H9 (cell line): Measurements from ENCODE around the gene NT5C. TPM values are rescaled to one million over a fixed set of nuclear protein-coding genes. Genes with fewer than 3 reads are reported as not detected.

Experiments used
- DNase-seq: peaks from one replicate; pipeline ENCODE4 v3.0.0-alpha.2; 2017
- H2AFZ ChIP-seq: one replicate; pipeline ENCODE4 v1.6.1; 2013; ENCODE audit warnings: mild to moderate bottlenecking, low read length, control low read depth, moderate library complexity
- H2AK5ac ChIP-seq: 2 replicates; pipeline ENCODE4 v1.6.1; 2013; ENCODE audit warnings: low read length, control low read depth, mixed read lengths; ENCODE audit not compliant: insufficient read length
- H2BK120ac ChIP-seq: one replicate; pipeline ENCODE4 v1.6.1; 2013; ENCODE audit warnings: low read depth, mild to moderate bottlenecking, low read length, control low read depth, inconsistent platforms; ENCODE audit not compliant: poor library complexity, severe bottlenecking
- H2BK12ac ChIP-seq: 2 replicates; pipeline ENCODE4 v1.6.1; 2013; ENCODE audit warnings: low read length, control low read depth, mixed read lengths, low read depth; ENCODE audit not compliant: insufficient read length
- H2BK15ac ChIP-seq: 2 replicates; pipeline ENCODE4 v1.6.1; 2013; ENCODE audit warnings: low read depth, low read length, control low read depth
- H2BK20ac ChIP-seq: one replicate; pipeline ENCODE4 v1.6.1; 2013; ENCODE audit warnings: low read depth, mild to moderate bottlenecking, low read length, control low read depth, inconsistent platforms; ENCODE audit not compliant: poor library complexity, severe bottlenecking
- H2BK5ac ChIP-seq: 2 replicates; pipeline ENCODE4 v1.6.1; 2013; ENCODE audit warnings: low read length, control low read depth, mixed read lengths; ENCODE audit not compliant: insufficient read length
- H3K14ac ChIP-seq: 2 replicates; pipeline ENCODE4 v1.6.1; 2013; ENCODE audit warnings: low read length, control low read depth; ENCODE audit not compliant: insufficient read depth
- H3K18ac ChIP-seq: 2 replicates; pipeline ENCODE4 v1.6.1; 2013; ENCODE audit warnings: low read depth, mild to moderate bottlenecking, mixed read lengths, low read length, control low read depth; ENCODE audit not compliant: insufficient read length
- H3K23ac ChIP-seq: 2 replicates; pipeline ENCODE4 v1.6.1; 2013; ENCODE audit warnings: low read length, control low read depth, mixed read lengths, low read depth; ENCODE audit not compliant: insufficient read length
- H3K23me2 ChIP-seq: 2 replicates; pipeline ENCODE4 v1.6.1; 2013; ENCODE audit warnings: low read depth, mild to moderate bottlenecking, mixed read lengths, low read length, control low read depth; ENCODE audit not compliant: insufficient read length, poor library complexity, severe bottlenecking
- H3K27ac ChIP-seq: 2 replicates; pipeline ENCODE4 v1.5.1; 2013; ENCODE audit warnings: low read length, control low read depth, mixed read lengths, low read depth; ENCODE audit not compliant: insufficient read length
- H3K27me3 ChIP-seq: 2 replicates; pipeline ENCODE4 v1.6.1; 2013; ENCODE audit warnings: low read length, control low read depth, inconsistent platforms; ENCODE audit not compliant: insufficient read depth
- H3K4ac ChIP-seq: 2 replicates; pipeline ENCODE4 v1.6.1; 2013; ENCODE audit warnings: low read depth, mild to moderate bottlenecking, control low read depth, inconsistent platforms, low read length, moderate library complexity
- H3K4me1 ChIP-seq: 2 replicates; pipeline ENCODE4 v1.6.1; 2013; ENCODE audit warnings: low read length, control low read depth, inconsistent platforms; ENCODE audit not compliant: insufficient read depth
- H3K4me2 ChIP-seq: 2 replicates; pipeline ENCODE4 v1.6.1; 2013; ENCODE audit warnings: low read length, control low read depth, mixed read lengths; ENCODE audit not compliant: insufficient read length, insufficient read depth
- H3K56ac ChIP-seq: 2 replicates; pipeline ENCODE4 v1.6.1; 2013; ENCODE audit warnings: low read depth, mild to moderate bottlenecking, mixed read lengths, low read length, control low read depth; ENCODE audit not compliant: insufficient read length
- H3K79me1 ChIP-seq: 2 replicates; pipeline ENCODE4 v1.6.1; 2013; ENCODE audit warnings: low read depth, mild to moderate bottlenecking, moderate library complexity, low read length, control low read depth, inconsistent platforms; ENCODE audit not compliant: insufficient read depth, poor library complexity, severe bottlenecking
- H3K79me2 ChIP-seq: 2 replicates; pipeline ENCODE4 v1.6.1; 2013; ENCODE audit warnings: low read length, control low read depth, inconsistent platforms; ENCODE audit not compliant: insufficient read depth
- H3K9ac ChIP-seq: 2 replicates; pipeline ENCODE4 v1.6.1; 2013; ENCODE audit warnings: low read length, control low read depth, mixed read lengths; ENCODE audit not compliant: insufficient read length; ENCODE audit errors: extremely low read depth
- H3K9me3 ChIP-seq: one replicate; pipeline ENCODE4 v1.6.1; 2013; ENCODE audit warnings: low read depth, low read length, inconsistent platforms; ENCODE audit not compliant: control insufficient read depth
- H3T11ph ChIP-seq: one replicate; pipeline ENCODE4 v1.6.1; 2013; ENCODE audit warnings: mild to moderate bottlenecking, low read length, control low read depth, inconsistent platforms
- H4K20me1 ChIP-seq: one replicate; pipeline ENCODE4 v1.6.1; 2013; ENCODE audit not compliant: control insufficient read depth, insufficient read length, insufficient read depth
- H4K5ac ChIP-seq: 2 replicates; pipeline ENCODE4 v1.6.1; 2013; ENCODE audit warnings: low read depth, mild to moderate bottlenecking, mixed read lengths, low read length, control low read depth; ENCODE audit not compliant: insufficient read length
- H4K8ac ChIP-seq: replicated peaks from 2 replicates; pipeline ENCODE4 v1.6.1; 2013; ENCODE audit warnings: low read length, control low read depth, mixed read lengths, low read depth; ENCODE audit not compliant: insufficient read length
- H4K91ac ChIP-seq: 2 replicates; pipeline ENCODE4 v1.6.1; 2013; ENCODE audit warnings: low read depth, mild to moderate bottlenecking, moderate library complexity, mixed read lengths, low read length, control low read depth; ENCODE audit not compliant: insufficient read length
- H3K27ac Mint-ChIP-seq, 3 experiments: 2 replicates in 2 of 3; 3 replicates in 1 of 3; pipeline ENCODE4 v1.8.0; 2020 to 2021; ENCODE audit warnings: mixed read lengths in 3 of 3, mild to moderate bottlenecking in 1 of 3, moderate library complexity in 1 of 3
- H3K27me3 Mint-ChIP-seq: 2 replicates; pipeline ENCODE4 v1.8.0; 2021; ENCODE audit warnings: low read depth, mild to moderate bottlenecking, moderate library complexity, mixed read lengths
- H3K36me3 Mint-ChIP-seq, 3 experiments: 2 replicates in 2 of 3; 3 replicates in 1 of 3; pipeline ENCODE4 v1.8.0; 2020 to 2021; ENCODE audit warnings: low read depth in 3 of 3, mixed read lengths in 3 of 3; ENCODE audit not compliant: insufficient read depth in 1 of 3
- H3K4me1 Mint-ChIP-seq, 2 experiments: 2 replicates each; pipeline ENCODE4 v1.8.0; 2020; ENCODE audit warnings: mixed read lengths in 2 of 2
- H3K4me3 Mint-ChIP-seq, 2 experiments: 2 replicates in 1 of 2; 3 replicates in 1 of 2; pipeline ENCODE4 v1.8.0; 2020 to 2021; ENCODE audit warnings: mild to moderate bottlenecking in 2 of 2, mixed read lengths in 2 of 2, moderate library complexity in 1 of 2
- H3K9me3 Mint-ChIP-seq, 2 experiments: 2 replicates in 1 of 2; 3 replicates in 1 of 2; pipeline ENCODE4 v1.8.0; 2020; ENCODE audit warnings: mild to moderate bottlenecking in 2 of 2, mixed read lengths in 2 of 2, moderate library complexity in 1 of 2
- WGBS: extraction: QIAGEN DNeasy Blood & Tissue Kit; methylation state at CpG from one replicate; pipeline ENCODE4 v1.1.7; 2013; ENCODE audit warnings: missing lambda C conversion rate, low lambda C conversion rate, mixed read lengths; ENCODE audit not compliant: insufficient read length; ENCODE audit errors: extremely low coverage; 5-methylcytosine and 5-hydroxymethylcytosine counted together
- total RNA-seq: library from RNA; stranded (reverse); gene quantifications from 2 replicates; pipeline ENCODE4 v1.2.1, GENCODE V29; 2021
- TF ChIP-seq, protein P1 (sequence below): fragments of 200-600 bp; sonication (generic); conservative IDR thresholded peaks from 3 replicates; pipeline ENCODE4 v1.8.0; 2021; ENCODE audit warnings: antibody characterized with exemption, mild to moderate bottlenecking

The NT5C gene
- total RNA-seq, 1 experiment from 2014 or later, result 77.7 TPM

DNA sequence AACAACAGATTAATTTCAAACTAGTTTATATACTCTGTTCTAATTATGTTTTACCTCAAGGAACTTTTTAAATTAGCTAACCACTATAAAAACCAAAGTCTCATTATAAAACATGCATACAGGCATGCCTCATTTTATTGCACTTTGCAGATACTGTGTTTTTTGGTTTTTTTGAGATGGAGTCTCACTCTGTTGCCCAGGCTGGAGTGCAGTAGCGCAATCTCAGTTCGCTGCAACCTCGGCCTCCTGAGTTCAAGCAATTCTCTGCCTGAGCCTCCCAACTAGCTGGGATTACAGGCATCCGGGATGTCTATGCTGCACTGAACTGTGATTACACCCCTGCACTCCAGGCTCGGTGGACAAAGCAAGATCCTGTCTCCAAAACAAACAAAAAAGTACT lies 31.5 kb upstream of the NT5C start:
- Histone ChIP-seq H3K79me1 (no peaks in the 10 kb centered on the region), H2BK12ac (no peak overlapping the region), H3K23ac (no peak overlapping the region), H2BK20ac (no peak overlapping the region), H3K14ac (no peak overlapping the region), H3K79me2 (no peaks in the 10 kb centered on the region; the same call in 1 of the 2 replicates), H3K4me2 (no peak overlapping the region), H4K91ac (no peak overlapping the region), H2AK5ac (no peak overlapping the region), H3K18ac (no peak overlapping the region), H3K9me3 (no peaks in the 10 kb centered on the region), H2BK5ac (no peak overlapping the region), H3K27ac (no peak overlapping the region), H3T11ph (no peak overlapping the region), H4K8ac (no peak overlapping the region), H3K56ac (no peak overlapping the region), H3K4ac (no peak overlapping the region), H2BK120ac (no peak overlapping the region), H2BK15ac (no peak overlapping the region), H3K27me3 (no peaks in the 10 kb centered on the region), H4K20me1 (no peaks in the 10 kb centered on the region), H3K23me2 (no peaks in the 10 kb centered on the region), H3K4me1 (no peaks in the 10 kb centered on the region), H3K9ac (no peak overlapping the region), H4K5ac (no peak overlapping the region), H2AFZ (no peak overlapping the region)
- Mint-ChIP-seq H3K27ac (no peak overlapping the region), H3K9me3 (no peaks in the 10 kb centered on the region), H3K4me1 (no peaks in the 10 kb centered on the region; a peak in 1 of 4 replicates), H3K4me3 (no peak overlapping the region), H3K36me3 (peaks cover 9 to 36% (median 30%) of the 10 kb centered on the region in 3 experiments; a peak in 6 of 7 replicates), H3K27me3 (no peaks in the 10 kb centered on the region)
- TF ChIP-seq, protein P1, sequence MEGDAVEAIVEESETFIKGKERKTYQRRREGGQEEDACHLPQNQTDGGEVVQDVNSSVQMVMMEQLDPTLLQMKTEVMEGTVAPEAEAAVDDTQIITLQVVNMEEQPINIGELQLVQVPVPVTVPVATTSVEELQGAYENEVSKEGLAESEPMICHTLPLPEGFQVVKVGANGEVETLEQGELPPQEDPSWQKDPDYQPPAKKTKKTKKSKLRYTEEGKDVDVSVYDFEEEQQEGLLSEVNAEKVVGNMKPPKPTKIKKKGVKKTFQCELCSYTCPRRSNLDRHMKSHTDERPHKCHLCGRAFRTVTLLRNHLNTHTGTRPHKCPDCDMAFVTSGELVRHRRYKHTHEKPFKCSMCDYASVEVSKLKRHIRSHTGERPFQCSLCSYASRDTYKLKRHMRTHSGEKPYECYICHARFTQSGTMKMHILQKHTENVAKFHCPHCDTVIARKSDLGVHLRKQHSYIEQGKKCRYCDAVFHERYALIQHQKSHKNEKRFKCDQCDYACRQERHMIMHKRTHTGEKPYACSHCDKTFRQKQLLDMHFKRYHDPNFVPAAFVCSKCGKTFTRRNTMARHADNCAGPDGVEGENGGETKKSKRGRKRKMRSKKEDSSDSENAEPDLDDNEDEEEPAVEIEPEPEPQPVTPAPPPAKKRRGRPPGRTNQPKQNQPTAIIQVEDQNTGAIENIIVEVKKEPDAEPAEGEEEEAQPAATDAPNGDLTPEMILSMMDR, result no peak
- DNase-seq, result no peak
- WGBS, result no CpG with 5 or more reads among the region's 5 CpGs
